GM13976 (cell line): Measurements from ENCODE around the gene PIK3CD.

ENCODE experiments used
- DNase-seq: peaks from one replicate; pipeline ENCODE4 v3.0.0; 2012; ENCODE audit warnings: low spot score
- CTCF ChIP-seq: IDR thresholded peaks from 2 replicates; pipeline ENCODE4 v1.5.1; 2012; ENCODE audit warnings: borderline replicate concordance, mild to moderate bottlenecking; ENCODE audit not compliant: insufficient read depth; ENCODE audit errors: extremely low read depth, missing control alignments, control extremely low read depth
- in situ Hi-C: fragments of 300-500 bp; cut with MboI; formaldehyde crosslinking; loops from one replicate; pipeline ENCODE4 v1.12.0; 2022; ENCODE audit warnings: low sequenced_read_pairs, mixed read lengths, inconsistent platforms; ENCODE audit not compliant: unreplicated experiment

PIK3CD gene

GRCh38 chr1:9651565-9652378 lies at the start of gene PIK3CD:
Gene PIK3CD (plus strand): TSS chr1:9651731. CDS start chr1:9710456, 58,725 bp downstream.
- in situ Hi-C loops = no loop called here
- no peak for TF ChIP-seq CTCF
- DNase-seq = peak; percentile 70

GRCh38 chr1:9601942-9602793 lies 49.4 kb upstream of the PIK3CD start:
- no peak for DNase-seq
- in situ Hi-C loops = loop anchor here (25.0 kb wide), 1 partner anchor 260 kb away; no protein-coding TSS in a partner anchor

GRCh38 chr1:9602794-9603167 lies 48.8 kb upstream of the PIK3CD start:
- DNase-seq = no peak
- in situ Hi-C loops = loop anchor here (25.0 kb wide), 1 partner anchor 260 kb away; no protein-coding TSS in a partner anchor
- no peak for TF ChIP-seq CTCF

More at GRCh38 chr1:9601942-9602793, 49.4 kb upstream of the PIK3CD start:
- no peak for TF ChIP-seq CTCF

GRCh38 chr1:9603307-9603706 lies 48.2 kb upstream of the PIK3CD start:
- TF ChIP-seq CTCF = no peak
- in situ Hi-C loops = loop anchor here (25.0 kb wide), 1 partner anchor 259 kb away; no protein-coding TSS in a partner anchor
- DNase-seq = no peak

- no peak for DNase-seq
- in situ Hi-C loops = loop anchor here (25.0 kb wide), 1 partner anchor 258 kb away; no protein-coding TSS in a partner anchor
- no peak for TF ChIP-seq CTCF
Observed at GRCh38 chr1:9603766-9604753, 47.5 kb upstream of the PIK3CD start.
